ENCODE results near the gene CEP131.
"Not testable (repeated sequence)": the region's sequence is repeated elsewhere in the genome, so short reads cannot be mapped to it uniquely, and the experiment has no call there.

The CEP131 gene

DNA sequence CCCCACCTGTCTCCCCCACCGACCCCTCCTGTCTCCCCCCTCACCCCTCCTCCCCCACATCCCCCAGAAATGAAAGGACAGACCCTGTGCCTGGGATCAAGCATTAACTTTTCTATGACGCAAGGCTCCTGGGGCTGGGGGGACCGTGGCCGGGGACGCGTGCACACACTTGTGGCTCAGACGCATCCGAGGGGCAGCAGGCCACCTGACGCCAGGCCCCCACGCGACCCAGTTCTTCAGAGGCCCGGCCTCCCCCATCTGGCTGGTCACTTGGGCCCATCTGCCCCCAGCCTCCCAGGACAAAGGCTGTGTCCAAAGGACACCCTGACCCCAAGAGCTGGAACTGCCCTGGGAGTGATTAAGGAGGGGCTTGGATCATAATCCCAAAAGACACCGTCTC lies 71.5 kb downstream of the CEP131 start:
- no peak for DNase-seq (ENCODE audit: low spot score)
- TF ChIP-seq, protein P1, sequence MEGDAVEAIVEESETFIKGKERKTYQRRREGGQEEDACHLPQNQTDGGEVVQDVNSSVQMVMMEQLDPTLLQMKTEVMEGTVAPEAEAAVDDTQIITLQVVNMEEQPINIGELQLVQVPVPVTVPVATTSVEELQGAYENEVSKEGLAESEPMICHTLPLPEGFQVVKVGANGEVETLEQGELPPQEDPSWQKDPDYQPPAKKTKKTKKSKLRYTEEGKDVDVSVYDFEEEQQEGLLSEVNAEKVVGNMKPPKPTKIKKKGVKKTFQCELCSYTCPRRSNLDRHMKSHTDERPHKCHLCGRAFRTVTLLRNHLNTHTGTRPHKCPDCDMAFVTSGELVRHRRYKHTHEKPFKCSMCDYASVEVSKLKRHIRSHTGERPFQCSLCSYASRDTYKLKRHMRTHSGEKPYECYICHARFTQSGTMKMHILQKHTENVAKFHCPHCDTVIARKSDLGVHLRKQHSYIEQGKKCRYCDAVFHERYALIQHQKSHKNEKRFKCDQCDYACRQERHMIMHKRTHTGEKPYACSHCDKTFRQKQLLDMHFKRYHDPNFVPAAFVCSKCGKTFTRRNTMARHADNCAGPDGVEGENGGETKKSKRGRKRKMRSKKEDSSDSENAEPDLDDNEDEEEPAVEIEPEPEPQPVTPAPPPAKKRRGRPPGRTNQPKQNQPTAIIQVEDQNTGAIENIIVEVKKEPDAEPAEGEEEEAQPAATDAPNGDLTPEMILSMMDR (IDR thresholded peaks at IDR 0.05; ENCODE audit: extremely low read depth, missing control alignments), result no peak

DNA sequence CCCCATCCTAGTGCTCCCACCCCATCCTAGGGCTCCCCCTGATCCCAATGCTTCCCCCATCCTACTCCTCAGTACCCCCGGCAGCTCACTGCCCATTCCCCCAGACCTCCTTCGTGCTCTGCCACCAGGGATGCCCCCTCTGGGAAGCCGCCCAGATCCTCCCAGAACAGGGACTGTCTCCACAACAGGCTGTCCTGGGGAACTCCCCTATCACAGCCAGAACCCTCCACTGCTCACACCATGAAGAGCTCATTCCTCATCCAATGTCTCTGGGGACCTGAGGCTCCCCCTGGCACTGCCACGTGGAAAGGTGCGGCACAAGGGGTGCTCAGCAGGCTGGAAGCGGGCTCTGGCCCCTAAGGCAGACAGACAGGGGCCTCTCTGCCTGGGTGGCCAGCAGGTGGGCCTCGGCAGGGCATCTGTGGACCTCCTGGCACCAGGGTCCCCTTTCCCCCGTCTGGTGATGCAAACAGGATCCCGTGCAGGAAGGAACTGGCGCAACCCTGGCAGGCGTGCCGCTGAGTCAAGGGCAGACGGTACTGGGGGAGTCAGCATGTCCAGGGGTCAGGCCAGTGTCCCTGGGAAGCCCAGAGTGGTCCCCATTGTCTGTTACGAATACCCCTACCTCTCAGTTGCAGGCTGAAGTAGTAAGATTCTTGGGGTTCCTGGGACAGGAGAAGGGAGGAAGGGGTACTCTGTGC lies 72.2 kb downstream of the CEP131 start:
- TF ChIP-seq, protein P1 (IDR thresholded peaks at IDR 0.05; ENCODE audit: extremely low read depth, missing control alignments), result no peak
- no peak for DNase-seq (ENCODE audit: low spot score)

DNA sequence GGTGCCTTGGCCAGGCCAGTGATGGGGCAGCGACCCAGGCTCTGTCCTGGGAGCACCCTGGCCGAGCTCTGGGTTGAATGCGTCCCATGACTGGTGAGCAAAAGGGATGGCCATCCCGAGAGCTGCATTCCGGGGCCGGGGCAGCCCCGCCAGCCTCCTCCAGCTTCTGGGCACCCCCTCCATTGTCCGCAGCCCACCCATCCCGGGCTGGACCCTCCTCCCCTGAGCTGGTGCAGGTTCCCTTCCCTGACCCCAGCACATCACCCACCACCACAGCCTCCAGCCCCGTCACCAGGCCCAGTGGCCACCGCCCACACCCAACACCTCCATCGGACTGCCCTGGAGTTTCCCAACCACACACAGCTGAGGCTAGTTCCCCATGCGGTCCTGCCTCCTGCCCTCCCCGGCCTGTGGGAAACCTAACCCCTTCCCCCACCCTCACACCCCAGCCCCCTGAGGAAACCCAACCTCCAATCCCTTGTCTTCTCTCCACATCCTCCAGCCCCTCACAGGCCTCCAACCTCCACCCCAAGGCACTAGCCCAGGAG lies 73.7 kb downstream of the CEP131 start:
- TF ChIP-seq, protein P1 (IDR thresholded peaks at IDR 0.05; ENCODE audit: extremely low read depth, missing control alignments), result no peak
- no peak for DNase-seq (ENCODE audit: low spot score)

DNA sequence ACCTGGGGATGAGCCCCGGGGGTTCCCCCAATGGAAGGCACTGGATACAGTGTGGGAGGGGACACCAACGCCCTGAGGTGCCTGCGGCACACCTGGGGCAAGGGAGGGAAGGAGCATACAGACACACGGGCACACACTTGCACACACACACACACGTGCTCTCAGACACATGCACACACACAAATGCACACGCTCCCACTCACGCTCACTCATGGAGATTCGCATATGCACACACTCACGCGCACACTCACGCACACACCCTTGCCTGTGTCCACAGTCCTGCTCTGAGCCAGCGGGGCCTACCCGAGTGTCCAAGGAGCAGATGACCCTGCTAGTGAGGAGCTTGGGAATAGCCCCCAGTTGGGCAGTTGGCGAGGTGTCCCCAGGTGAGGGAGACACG lies 74.2 kb downstream of the CEP131 start:
- TF ChIP-seq, protein P1 (IDR thresholded peaks at IDR 0.05; ENCODE audit: extremely low read depth, missing control alignments), result no peak
- no peak for DNase-seq (ENCODE audit: low spot score)

DNA sequence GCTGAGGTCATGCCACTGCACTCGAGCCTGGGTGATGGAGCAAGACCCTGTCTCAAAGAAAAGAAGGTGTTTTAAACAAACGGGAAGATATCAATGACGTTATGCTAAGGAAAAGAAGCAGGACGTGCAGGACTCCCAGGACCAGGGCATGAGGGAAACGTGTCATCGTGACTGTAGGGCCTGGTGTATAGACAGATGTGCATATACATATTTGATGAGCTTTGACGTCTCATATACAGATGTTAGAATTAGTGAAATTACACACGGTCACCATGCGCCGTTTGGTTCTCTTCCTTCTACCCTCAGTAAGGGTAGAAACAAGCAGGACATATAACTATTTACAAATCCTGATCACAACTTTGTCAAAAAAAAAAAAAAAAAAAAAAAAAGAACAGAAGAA lies 75.1 kb downstream of the CEP131 start:
- TF ChIP-seq, protein P1 (IDR thresholded peaks at IDR 0.05; ENCODE audit: extremely low read depth, missing control alignments), result no peak
- no peak for DNase-seq (ENCODE audit: low spot score)

DNA sequence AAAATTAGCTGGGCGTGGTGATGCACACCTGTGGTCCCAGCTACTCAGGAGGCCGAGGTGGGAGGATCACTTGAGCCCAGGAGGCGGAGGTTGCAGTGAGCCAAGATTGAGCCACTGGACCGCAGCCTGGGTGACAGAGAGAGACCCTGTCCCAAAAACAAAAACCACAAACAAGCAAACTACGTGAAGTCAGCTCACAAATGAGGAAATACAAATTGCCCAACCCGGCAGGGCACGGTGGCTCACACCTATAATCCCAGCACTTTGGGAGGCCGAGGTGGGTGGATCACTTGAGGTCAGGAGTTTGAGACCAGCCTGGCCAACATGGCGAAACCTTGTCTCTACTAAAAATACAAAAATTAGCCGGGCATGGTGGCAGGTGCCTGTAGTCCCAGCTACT lies 76.6 kb downstream of the CEP131 start:
- not testable (repeated sequence) for DNase-seq (ENCODE audit: low spot score)

DNA sequence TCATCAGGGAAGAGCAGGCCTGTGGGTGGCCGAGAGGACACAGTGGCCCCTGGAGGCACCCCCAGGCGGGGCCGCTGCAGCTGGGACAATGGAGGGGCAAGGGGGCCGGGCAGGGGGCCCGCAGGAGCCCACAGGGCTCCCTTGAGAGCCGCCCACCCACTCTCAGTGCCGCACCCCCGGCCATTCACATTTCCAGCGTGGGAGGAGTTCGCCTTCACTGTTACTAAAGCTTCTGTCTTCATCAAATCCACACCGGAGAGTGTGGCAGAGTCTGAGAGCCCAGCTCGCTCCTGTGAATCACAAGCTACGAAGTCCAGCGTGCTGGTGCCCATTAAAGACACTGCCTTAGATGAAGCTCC lies 78.4 kb downstream of the CEP131 start:
- TF ChIP-seq, protein P1 (IDR thresholded peaks at IDR 0.05; ENCODE audit: extremely low read depth, missing control alignments), result no peak
- DNase-seq (ENCODE audit: low spot score), result no peak

All from GM20000 (cell line).